Activated naive CD8-positive, alpha-beta T cell treated with anti-CD3 and anti-CD28 coated beads for 36 hours (primary cell): Measurements from ENCODE around the gene RPN2. TPM values are rescaled to one million over a fixed set of nuclear protein-coding genes. Genes with fewer than 3 reads are reported as not detected.

ENCODE experiments used
- DNase-seq: peaks from one replicate; pipeline ENCODE4 v3.0.0; 2021
- H3K27ac Mint-ChIP-seq: one replicate; pipeline ENCODE4 v1.8.0; 2022; ENCODE audit warnings: mild to moderate bottlenecking, moderate library complexity, mixed read lengths
- H3K27me3 Mint-ChIP-seq: one replicate; pipeline ENCODE4 v1.8.0; 2022; ENCODE audit warnings: mild to moderate bottlenecking, mixed read lengths
- H3K36me3 Mint-ChIP-seq: one replicate; pipeline ENCODE4 v1.8.0; 2021; ENCODE audit warnings: mild to moderate bottlenecking, mixed read lengths
- H3K4me1 Mint-ChIP-seq: one replicate; pipeline ENCODE4 v1.8.0; 2021; ENCODE audit warnings: mixed read lengths
- H3K4me3 Mint-ChIP-seq: one replicate; pipeline ENCODE4 v1.8.0; 2022; ENCODE audit warnings: mild to moderate bottlenecking, moderate library complexity, mixed read lengths
- H3K9me3 Mint-ChIP-seq: one replicate; pipeline ENCODE4 v1.8.0; 2022; ENCODE audit warnings: mixed read lengths
- total RNA-seq, 2 experiments: library from RNA; stranded (reverse); gene quantifications; one replicate each; pipeline ENCODE4 v1.2.3, GENCODE V29; 2021

The RPN2 gene
- total RNA-seq, 2 experiments from 2014 or later = 121 to 131 TPM

DNA sequence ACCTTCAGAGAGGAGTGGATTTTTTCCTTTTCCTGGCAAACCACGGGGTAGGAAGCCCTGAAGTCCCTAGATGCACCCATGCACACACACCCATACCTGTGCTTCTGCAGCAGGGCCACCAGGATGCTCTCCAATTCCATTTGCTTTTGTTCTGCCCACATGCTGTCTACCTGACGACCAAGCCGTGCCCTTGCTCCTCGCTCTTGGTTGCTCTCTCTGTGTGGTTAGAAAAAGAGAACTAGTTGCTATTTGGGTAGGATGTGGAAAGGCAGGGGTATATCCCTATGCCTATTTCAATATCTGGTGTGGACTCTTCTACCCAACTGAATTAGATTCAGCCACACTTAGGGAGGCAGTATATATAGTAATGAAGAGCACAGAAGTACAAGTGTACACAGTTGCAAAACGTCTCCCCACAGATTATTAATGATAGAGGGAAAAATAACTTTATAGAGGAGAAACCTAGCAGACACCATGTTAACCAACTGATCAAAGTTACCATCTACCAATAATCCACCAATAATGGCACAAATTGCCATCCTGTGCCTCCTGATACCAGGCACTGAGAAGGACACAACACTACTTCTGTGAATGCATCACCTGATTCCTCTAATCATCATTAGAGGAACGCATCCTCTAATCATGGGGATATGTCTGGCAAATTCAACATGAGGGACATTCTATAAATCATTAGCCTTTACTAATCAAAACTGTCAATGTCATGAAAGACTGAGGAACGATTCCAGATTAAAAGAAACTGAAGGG lies 75.2 kb downstream of the RPN2 start:
- Mint-ChIP-seq H3K9me3 (no peaks in the 10 kb centered on the region), H3K27me3 (no peaks in the 10 kb centered on the region), H3K4me1 (no peaks in the 10 kb centered on the region), H3K4me3 (no peak overlapping the region), H3K27ac (no peak overlapping the region), H3K36me3 (no peaks in the 10 kb centered on the region)
- DNase-seq = no peak

DNA sequence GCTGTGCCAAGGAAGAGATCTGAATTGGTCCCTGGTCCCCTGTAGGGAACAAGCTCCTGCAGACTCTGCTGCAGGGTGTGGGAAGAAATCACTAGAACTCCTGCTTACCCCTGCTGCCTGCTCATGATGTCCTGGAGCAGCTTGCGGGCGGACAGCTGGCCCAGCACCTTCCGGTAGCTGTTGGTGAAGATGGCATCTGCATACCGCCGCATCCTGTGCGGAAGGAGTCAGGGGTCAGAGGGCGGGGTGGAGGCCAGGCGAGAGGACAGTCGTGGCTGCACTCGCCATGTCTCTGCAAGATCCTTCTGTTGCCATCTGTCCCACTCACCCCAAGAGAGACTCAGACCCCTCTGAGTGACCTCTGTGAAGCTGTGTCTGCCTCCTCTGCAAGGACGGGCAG lies 77.2 kb downstream of the RPN2 start:
- no peak overlapping the region for H3K4me3 Mint-ChIP-seq

GRCh38 chr20:37257530-37257929 lies 78.4 kb downstream of the RPN2 start:
- no peaks in the 10 kb centered on the region for H3K9me3 Mint-ChIP-seq
- H3K4me3 Mint-ChIP-seq = no peak overlapping the region
- no peak for DNase-seq
- H3K27me3 Mint-ChIP-seq = peaks cover 7% of the 10 kb centered on the region
- H3K4me1 Mint-ChIP-seq = no peaks in the 10 kb centered on the region
- H3K27ac Mint-ChIP-seq = no peak overlapping the region
- no peaks in the 10 kb centered on the region for H3K36me3 Mint-ChIP-seq

More for the DNA sequence above, 77.2 kb downstream of the RPN2 start:
- H3K36me3 Mint-ChIP-seq = no peaks in the 10 kb centered on the region
- H3K27ac Mint-ChIP-seq = no peak overlapping the region
- H3K4me1 Mint-ChIP-seq = no peaks in the 10 kb centered on the region
- DNase-seq = no peak
- peaks cover 7% of the 10 kb centered on the region for H3K27me3 Mint-ChIP-seq
- no peaks in the 10 kb centered on the region for H3K9me3 Mint-ChIP-seq

DNA sequence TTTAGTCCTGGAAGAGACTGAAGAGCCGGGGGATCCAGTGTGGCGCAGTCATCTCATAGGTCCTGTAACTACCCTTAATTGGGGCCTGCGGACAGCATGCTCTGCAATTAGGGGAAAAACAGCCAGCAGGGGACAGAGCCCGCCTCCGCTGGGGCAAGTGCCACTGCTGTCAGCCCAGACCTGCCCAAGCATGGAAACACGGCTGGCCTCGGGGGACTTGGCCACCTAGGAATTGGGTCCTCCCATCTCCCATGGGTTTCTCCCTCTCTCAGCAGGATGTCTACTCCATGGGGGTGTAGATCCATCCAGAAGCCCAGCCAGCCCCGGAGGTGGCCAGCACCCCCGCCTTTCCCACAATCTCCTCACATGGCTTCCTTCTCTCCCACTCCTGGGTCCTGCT lies 78.9 kb downstream of the RPN2 start:
- Mint-ChIP-seq H3K4me1 (no peaks in the 10 kb centered on the region), H3K27ac (no peak overlapping the region), H3K36me3 (no peaks in the 10 kb centered on the region), H3K27me3 (peaks cover 7% of the 10 kb centered on the region), H3K9me3 (no peaks in the 10 kb centered on the region), H3K4me3 (no peak overlapping the region)
- no peak for DNase-seq

- H3K27ac Mint-ChIP-seq = no peak overlapping the region
- H3K4me1 Mint-ChIP-seq = no peaks in the 10 kb centered on the region
- H3K4me3 Mint-ChIP-seq = no peak overlapping the region
- H3K36me3 Mint-ChIP-seq = no peaks in the 10 kb centered on the region
- no peaks in the 10 kb centered on the region for H3K9me3 Mint-ChIP-seq
- H3K27me3 Mint-ChIP-seq = peaks cover 7% of the 10 kb centered on the region
- DNase-seq = no peak
Observed at GRCh38 chr20:37259031-37259430, 79.9 kb downstream of the RPN2 start.

GRCh38 chr20:37259865-37260264 lies 80.7 kb downstream of the RPN2 start:
- H3K4me3 Mint-ChIP-seq = no peak overlapping the region
- no peaks in the 10 kb centered on the region for H3K9me3 Mint-ChIP-seq
- H3K27me3 Mint-ChIP-seq = peaks cover 7% of the 10 kb centered on the region
- no peak overlapping the region for H3K27ac Mint-ChIP-seq
- no peaks in the 10 kb centered on the region for H3K4me1 Mint-ChIP-seq
- no peaks in the 10 kb centered on the region for H3K36me3 Mint-ChIP-seq
- DNase-seq = no peak

DNA sequence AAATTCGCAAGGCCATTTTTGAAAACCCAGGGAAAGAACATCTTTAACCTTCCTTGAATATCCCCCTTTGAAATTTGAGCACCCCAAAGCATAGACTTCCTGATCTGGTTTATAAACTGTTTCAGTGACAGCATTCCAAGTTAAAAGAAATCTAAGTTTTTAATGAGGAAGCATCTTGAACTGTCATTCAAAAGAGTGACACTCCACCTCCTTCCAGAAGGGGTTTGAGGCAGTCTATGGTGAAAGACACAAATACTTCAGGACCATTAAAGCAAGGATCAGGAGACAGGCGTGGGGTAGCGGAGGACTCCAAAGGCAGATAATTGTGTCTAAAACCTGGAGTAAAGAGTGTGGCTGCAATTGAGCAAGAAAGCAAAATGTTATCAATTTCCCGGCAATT lies 81.8 kb downstream of the RPN2 start:
- peaks cover 7% of the 10 kb centered on the region for H3K27me3 Mint-ChIP-seq
- no peaks in the 10 kb centered on the region for H3K9me3 Mint-ChIP-seq
- no peak overlapping the region for H3K27ac Mint-ChIP-seq
- no peak for DNase-seq
- no peaks in the 10 kb centered on the region for H3K4me1 Mint-ChIP-seq
- H3K36me3 Mint-ChIP-seq = no peaks in the 10 kb centered on the region
- no peak overlapping the region for H3K4me3 Mint-ChIP-seq

DNA sequence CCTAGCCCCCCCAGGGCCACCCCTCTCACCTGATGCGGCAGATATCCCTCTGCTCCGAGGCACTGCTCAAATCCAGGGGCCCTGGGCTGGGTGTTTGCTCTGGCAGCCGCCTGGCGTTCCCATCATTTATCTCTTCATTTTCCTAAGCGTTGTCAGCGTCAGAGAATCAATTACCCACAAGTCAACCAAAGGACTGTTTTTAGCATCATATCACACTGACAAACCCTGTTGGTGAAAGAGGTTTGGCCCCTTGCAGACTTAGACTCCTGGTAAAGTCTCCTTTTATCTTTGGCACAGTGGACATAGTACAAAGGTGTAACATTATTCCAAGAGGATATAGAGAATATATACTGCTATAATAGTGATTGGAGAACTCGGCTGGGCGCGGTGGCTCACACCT lies 82.6 kb downstream of the RPN2 start, which contains the start of gene GHRH:
TSS of gene GHRH (minus strand) at position 101 of the 400 bp plus-strand sequence. CDS start 4,925 bp downstream, outside the sequence.
- H3K27me3 Mint-ChIP-seq = peaks cover 7% of the 10 kb centered on the region
- no peaks in the 10 kb centered on the region for H3K4me1 Mint-ChIP-seq
- no peak for DNase-seq
- H3K4me3 Mint-ChIP-seq = no peak within 1 kb of the TSS
- H3K36me3 Mint-ChIP-seq = no peaks in the 10 kb centered on the region
- H3K27ac Mint-ChIP-seq = no peak within 1 kb of the TSS
- H3K9me3 Mint-ChIP-seq = no peaks in the 10 kb centered on the region

- no peak overlapping the region for H3K4me3 Mint-ChIP-seq
- H3K9me3 Mint-ChIP-seq = no peaks in the 10 kb centered on the region
- no peaks in the 10 kb centered on the region for H3K36me3 Mint-ChIP-seq
- no peaks in the 10 kb centered on the region for H3K4me1 Mint-ChIP-seq
- H3K27me3 Mint-ChIP-seq = peaks cover 7% of the 10 kb centered on the region
- DNase-seq = no peak
- H3K27ac Mint-ChIP-seq = no peak overlapping the region
Observed at GRCh38 chr20:37262505-37262904, 83.4 kb downstream of the RPN2 start.

GRCh38 chr20:37263686-37264085 lies 84.6 kb downstream of the RPN2 start:
- Mint-ChIP-seq H3K4me3 (no peak overlapping the region), H3K4me1 (no peaks in the 10 kb centered on the region), H3K27me3 (peaks cover 7% of the 10 kb centered on the region), H3K27ac (no peak overlapping the region), H3K9me3 (no peaks in the 10 kb centered on the region), H3K36me3 (no peaks in the 10 kb centered on the region)
- DNase-seq = no peak

GRCh38 chr20:37265152-37265551 lies 86.0 kb downstream of the RPN2 start:
- DNase-seq = peak; percentile 15
- Mint-ChIP-seq H3K4me1 (no peaks in the 10 kb centered on the region), H3K27me3 (peaks cover 7% of the 10 kb centered on the region), H3K36me3 (no peaks in the 10 kb centered on the region), H3K9me3 (no peaks in the 10 kb centered on the region), H3K27ac (no peak overlapping the region), H3K4me3 (no peak overlapping the region)

- no peaks in the 10 kb centered on the region for H3K36me3 Mint-ChIP-seq
- no peaks in the 10 kb centered on the region for H3K27me3 Mint-ChIP-seq
- DNase-seq = no peak
- H3K9me3 Mint-ChIP-seq = no peaks in the 10 kb centered on the region
- H3K4me3 Mint-ChIP-seq = no peak overlapping the region
- no peaks in the 10 kb centered on the region for H3K4me1 Mint-ChIP-seq
- H3K27ac Mint-ChIP-seq = no peak overlapping the region
Observed at GRCh38 chr20:37266940-37267666, 88.0 kb downstream of the RPN2 start.

DNA sequence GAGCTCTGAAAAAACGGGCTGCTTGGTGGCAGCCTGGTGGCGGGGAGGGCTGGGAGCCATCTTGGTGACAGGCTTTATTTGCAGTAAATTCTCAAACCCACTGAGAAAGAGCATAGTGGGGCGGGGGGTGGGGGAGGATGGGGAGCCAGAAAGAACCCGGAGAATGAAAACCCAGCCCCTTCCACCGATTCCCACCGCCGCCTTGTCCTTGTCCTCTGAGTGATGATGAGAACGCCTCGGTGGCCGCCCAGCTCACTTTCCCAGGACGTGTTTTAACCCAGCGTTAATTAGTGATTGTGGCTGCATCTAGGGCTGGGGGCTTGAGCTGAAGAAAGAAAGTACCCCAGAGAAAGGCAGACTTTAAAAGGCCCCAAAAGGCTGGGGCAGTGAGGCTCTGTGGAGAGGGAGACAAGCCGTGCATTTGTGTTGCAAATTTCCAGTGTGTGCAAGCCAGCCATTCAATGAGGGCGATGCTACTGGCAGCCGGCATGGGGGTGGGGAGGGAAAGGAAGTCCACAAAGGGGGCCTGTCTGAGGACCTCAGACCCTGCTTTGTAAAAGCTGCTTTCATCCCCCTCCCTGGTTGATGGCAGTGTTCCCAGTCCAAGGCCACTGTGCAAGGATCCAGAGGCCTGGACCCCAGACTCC lies 88.7 kb downstream of the RPN2 start:
- DNase-seq = no peak
- no peaks in the 10 kb centered on the region for H3K4me1 Mint-ChIP-seq
- no peaks in the 10 kb centered on the region for H3K9me3 Mint-ChIP-seq
- no peaks in the 10 kb centered on the region for H3K36me3 Mint-ChIP-seq
- H3K27ac Mint-ChIP-seq = no peak overlapping the region
- no peaks in the 10 kb centered on the region for H3K27me3 Mint-ChIP-seq
- no peak overlapping the region for H3K4me3 Mint-ChIP-seq

DNA sequence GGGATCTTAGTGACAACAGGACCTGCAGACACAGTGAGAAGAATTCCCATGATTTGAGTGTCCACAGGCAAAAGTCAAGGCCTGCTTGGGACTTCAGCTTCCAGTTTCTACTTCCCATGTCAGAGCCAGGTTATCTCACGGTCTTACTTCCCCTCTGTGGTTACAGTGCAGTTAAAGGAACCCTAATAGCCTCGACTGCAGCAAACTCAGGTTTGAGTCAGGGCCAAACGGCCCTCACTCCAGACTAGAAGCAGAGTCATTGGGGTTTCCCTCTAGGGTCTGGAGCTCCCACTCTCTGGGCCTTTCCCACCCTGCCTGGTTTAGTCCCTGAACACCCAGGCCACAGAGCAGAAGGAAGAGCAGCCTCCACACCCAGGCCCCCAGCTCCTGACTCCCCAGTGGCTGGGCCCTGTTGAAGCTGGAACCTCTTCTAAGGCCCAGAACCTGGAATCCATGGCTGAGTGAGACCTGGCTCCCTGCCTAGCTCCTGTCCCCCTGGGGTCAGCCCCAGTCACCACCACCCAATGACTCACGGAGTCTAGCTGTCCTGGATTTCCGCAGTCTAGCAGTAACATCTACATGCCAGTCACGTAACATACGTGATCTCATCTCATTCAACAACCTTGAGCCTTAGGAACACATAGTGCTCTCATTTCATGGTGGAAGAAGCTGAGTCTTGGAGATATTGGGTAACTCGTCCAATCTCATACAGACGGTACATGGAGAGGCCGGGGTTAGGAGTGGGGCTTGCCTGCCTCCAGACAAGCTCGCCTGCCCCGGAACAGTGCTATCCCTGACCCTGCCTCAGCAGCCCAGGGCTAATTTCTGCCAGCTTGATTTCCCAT lies 91.7 kb downstream of the RPN2 start:
- Mint-ChIP-seq H3K27ac (no peak overlapping the region), H3K4me3 (no peak overlapping the region)

DNA sequence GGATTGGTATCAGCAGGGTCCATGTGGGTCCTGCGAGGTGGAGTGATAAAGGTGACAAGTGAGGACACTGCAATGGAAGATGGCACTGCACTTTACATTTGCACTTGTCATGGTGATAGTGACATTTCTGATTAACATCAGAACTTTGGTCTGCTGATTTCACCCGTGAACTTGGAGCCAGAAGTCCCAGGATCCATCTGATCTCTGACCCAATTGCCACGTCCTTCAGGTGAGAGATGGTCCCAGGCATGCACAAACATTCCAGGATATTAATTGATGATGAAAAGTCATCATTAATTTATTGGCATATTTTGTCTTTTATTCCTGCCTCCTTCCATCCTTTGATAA lies 92.3 kb downstream of the RPN2 start:
- Mint-ChIP-seq H3K27ac (no peak overlapping the region), H3K4me3 (no peak overlapping the region), H3K9me3 (no peaks in the 10 kb centered on the region), H3K27me3 (no peaks in the 10 kb centered on the region), H3K4me1 (no peaks in the 10 kb centered on the region), H3K36me3 (no peaks in the 10 kb centered on the region)
- DNase-seq = no peak

More for the DNA sequence above, 91.7 kb downstream of the RPN2 start:
- DNase-seq = no peak
- H3K27me3 Mint-ChIP-seq = no peaks in the 10 kb centered on the region
- H3K4me1 Mint-ChIP-seq = no peaks in the 10 kb centered on the region
- H3K36me3 Mint-ChIP-seq = no peaks in the 10 kb centered on the region
- H3K9me3 Mint-ChIP-seq = no peaks in the 10 kb centered on the region
